ENCODE results near the gene CPSF4.

DNA sequence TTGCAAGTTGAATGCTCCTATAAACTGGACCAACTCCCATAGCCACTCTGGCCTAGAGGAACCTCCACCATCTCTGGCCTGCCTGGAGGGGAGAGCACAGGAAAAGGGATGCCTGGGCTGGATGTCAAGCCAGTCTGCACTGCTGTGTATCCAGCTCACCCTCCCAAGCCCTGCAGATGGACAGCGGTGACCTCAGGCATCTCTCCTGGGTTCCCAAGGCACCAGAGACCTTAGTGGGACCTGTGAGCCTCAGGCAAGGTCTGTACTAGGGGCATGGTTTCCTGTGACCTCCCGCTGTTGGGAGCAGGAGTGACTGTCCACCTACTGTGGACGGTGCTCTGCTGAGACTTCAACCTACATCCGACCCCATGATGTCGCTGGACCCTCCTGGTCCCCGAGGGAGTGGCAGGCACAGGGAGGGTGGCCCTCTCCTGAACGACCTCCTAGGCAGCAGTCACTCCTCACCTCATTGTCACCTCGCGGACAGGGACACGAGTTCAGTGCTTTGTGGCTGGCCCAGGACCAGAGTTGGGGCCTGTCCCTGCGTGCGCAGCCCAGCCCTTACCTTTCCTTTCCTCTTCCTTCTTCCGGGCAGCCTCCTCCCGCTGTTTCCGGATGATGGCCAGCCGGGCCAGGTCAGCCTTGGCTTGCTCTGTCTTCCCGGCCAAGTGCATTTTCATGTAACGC, 41.3 kb upstream of the CPSF4 start:
- TF ChIP-seq, protein P1, sequence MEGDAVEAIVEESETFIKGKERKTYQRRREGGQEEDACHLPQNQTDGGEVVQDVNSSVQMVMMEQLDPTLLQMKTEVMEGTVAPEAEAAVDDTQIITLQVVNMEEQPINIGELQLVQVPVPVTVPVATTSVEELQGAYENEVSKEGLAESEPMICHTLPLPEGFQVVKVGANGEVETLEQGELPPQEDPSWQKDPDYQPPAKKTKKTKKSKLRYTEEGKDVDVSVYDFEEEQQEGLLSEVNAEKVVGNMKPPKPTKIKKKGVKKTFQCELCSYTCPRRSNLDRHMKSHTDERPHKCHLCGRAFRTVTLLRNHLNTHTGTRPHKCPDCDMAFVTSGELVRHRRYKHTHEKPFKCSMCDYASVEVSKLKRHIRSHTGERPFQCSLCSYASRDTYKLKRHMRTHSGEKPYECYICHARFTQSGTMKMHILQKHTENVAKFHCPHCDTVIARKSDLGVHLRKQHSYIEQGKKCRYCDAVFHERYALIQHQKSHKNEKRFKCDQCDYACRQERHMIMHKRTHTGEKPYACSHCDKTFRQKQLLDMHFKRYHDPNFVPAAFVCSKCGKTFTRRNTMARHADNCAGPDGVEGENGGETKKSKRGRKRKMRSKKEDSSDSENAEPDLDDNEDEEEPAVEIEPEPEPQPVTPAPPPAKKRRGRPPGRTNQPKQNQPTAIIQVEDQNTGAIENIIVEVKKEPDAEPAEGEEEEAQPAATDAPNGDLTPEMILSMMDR (IDR thresholded peaks at IDR 0.05; ENCODE audit: low read depth, low read length), result no peak
- TF ChIP-seq, protein P2, sequence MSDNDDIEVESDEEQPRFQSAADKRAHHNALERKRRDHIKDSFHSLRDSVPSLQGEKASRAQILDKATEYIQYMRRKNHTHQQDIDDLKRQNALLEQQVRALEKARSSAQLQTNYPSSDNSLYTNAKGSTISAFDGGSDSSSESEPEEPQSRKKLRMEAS (IDR thresholded peaks at IDR 0.05; ENCODE audit: low read depth, low read length), result no peak
